Mesendoderm (in vitro differentiated cells): ENCODE results near the gene CDKN2AIPNL.

Source experiments
- DNase-seq: peaks from one replicate; pipeline ENCODE4 v3.0.0; 2013
- H2AK5ac ChIP-seq: 2 replicates; pipeline ENCODE4 v1.6.1; 2013; ENCODE audit warnings: low read length, inconsistent platforms
- H2BK120ac ChIP-seq: 2 replicates; pipeline ENCODE4 v1.6.1; 2013; ENCODE audit warnings: low read depth, mild to moderate bottlenecking, low read length, moderate library complexity, mixed read lengths
- H2BK15ac ChIP-seq: replicated peaks from 2 replicates; pipeline ENCODE4 v1.6.1; 2013; ENCODE audit warnings: low read depth, mild to moderate bottlenecking, moderate library complexity
- H2BK5ac ChIP-seq: 2 replicates; pipeline ENCODE4 v1.6.1; 2013; ENCODE audit warnings: low read length, inconsistent platforms
- H3K18ac ChIP-seq: 2 replicates; pipeline ENCODE4 v1.6.1; 2013; ENCODE audit warnings: mild to moderate bottlenecking, low read length, mixed read lengths
- H3K23ac ChIP-seq: one replicate; pipeline ENCODE4 v1.6.1; 2013; ENCODE audit warnings: low read length
- H3K27ac ChIP-seq: 2 replicates; pipeline ENCODE4 v1.5.1; 2013; ENCODE audit warnings: low read depth, mild to moderate bottlenecking, inconsistent platforms, low read length, moderate library complexity
- H3K27me3 ChIP-seq: 2 replicates; pipeline ENCODE4 v1.6.1; 2013; ENCODE audit warnings: low read length, control low read depth, mild to moderate bottlenecking, inconsistent platforms; ENCODE audit not compliant: insufficient read depth, poor library complexity
- H3K36me3 ChIP-seq: 2 replicates; pipeline ENCODE4 v1.6.1; 2013; ENCODE audit warnings: low read length, inconsistent platforms; ENCODE audit not compliant: control insufficient read depth, insufficient read depth
- H3K4ac ChIP-seq: one replicate; pipeline ENCODE4 v1.6.1; 2013; ENCODE audit warnings: low read depth, mild to moderate bottlenecking, low read length, moderate library complexity
- H3K4me1 ChIP-seq: 2 replicates; pipeline ENCODE4 v1.6.1; 2013; ENCODE audit warnings: low read depth, low read length, inconsistent platforms; ENCODE audit not compliant: control insufficient read depth
- H3K4me2 ChIP-seq: 2 replicates; pipeline ENCODE4 v1.6.1; 2013; ENCODE audit warnings: low read length
- H3K4me3 ChIP-seq: 2 replicates; pipeline ENCODE4 v1.5.1; 2013; ENCODE audit warnings: mild to moderate bottlenecking, low read length
- H3K56ac ChIP-seq: one replicate; pipeline ENCODE4 v1.6.1; 2013; ENCODE audit warnings: low read length
- H3K79me1 ChIP-seq: 2 replicates; pipeline ENCODE4 v1.6.1; 2013; ENCODE audit warnings: low read length, inconsistent platforms
- H3K79me2 ChIP-seq: 2 replicates; pipeline ENCODE4 v1.6.1; 2013; ENCODE audit warnings: mild to moderate bottlenecking, low read length; ENCODE audit not compliant: control insufficient read depth, insufficient read depth
- H3K9ac ChIP-seq: 2 replicates; pipeline ENCODE4 v1.6.1; 2013; ENCODE audit warnings: low read length, inconsistent platforms
- H4K5ac ChIP-seq: one replicate; pipeline ENCODE4 v1.6.1; 2013; ENCODE audit warnings: low read length
- H4K8ac ChIP-seq: one replicate; pipeline ENCODE4 v1.6.1; 2013; ENCODE audit warnings: low read depth, mild to moderate bottlenecking, control low read depth, low read length, moderate library complexity
- WGBS: extraction: QIAGEN DNeasy Blood & Tissue Kit; methylation state at CpG from one replicate; pipeline ENCODE4 v1.1.7; 2013; ENCODE audit warnings: low lambda C conversion rate, missing lambda C conversion rate; ENCODE audit not compliant: insufficient coverage; ENCODE audit errors: extremely low coverage; 5-methylcytosine and 5-hydroxymethylcytosine counted together

The CDKN2AIPNL gene

GRCh38 chr5:134437340-134437846 lies 25.7 kb upstream of the CDKN2AIPNL start:
- Histone ChIP-seq H4K5ac (no peak overlapping the region), H3K56ac (no peak overlapping the region), H3K79me1 (no peaks in the 10 kb centered on the region), H3K27me3 (no peaks in the 10 kb centered on the region), H3K18ac (no peak overlapping the region), H3K27ac (no peak overlapping the region), H3K23ac (no peak overlapping the region), H3K4me1 (no peaks in the 10 kb centered on the region), H4K8ac (no peak overlapping the region), H3K36me3 (no peaks in the 10 kb centered on the region), H3K4ac (no peak overlapping the region), H3K4me2 (no peak overlapping the region), H2BK5ac (no peak overlapping the region), H3K79me2 (no peaks in the 10 kb centered on the region), H2BK120ac (no peak overlapping the region), H2BK15ac (no peak overlapping the region), H2AK5ac (no peak overlapping the region), H3K4me3 (no peak overlapping the region), H3K9ac (no peak overlapping the region)
- no CpG with 5 or more reads among the region's 4 CpGs for WGBS
- DNase-seq = no peak

- DNase-seq = peak; percentile 34
- Histone ChIP-seq H3K18ac (no peak overlapping the region), H2BK120ac (no peak overlapping the region), H3K4ac (no peak overlapping the region), H2BK5ac (no peak overlapping the region), H3K4me2 (no peak overlapping the region), H3K9ac (no peak overlapping the region), H3K56ac (no peak overlapping the region), H3K4me3 (no peak overlapping the region), H3K4me1 (no peaks in the 10 kb centered on the region), H3K27me3 (no peaks in the 10 kb centered on the region), H2AK5ac (no peak overlapping the region), H3K36me3 (no peaks in the 10 kb centered on the region), H4K8ac (no peak overlapping the region), H3K79me2 (no peaks in the 10 kb centered on the region), H4K5ac (no peak overlapping the region), H3K27ac (no peak overlapping the region), H2BK15ac (no peak overlapping the region), H3K23ac (no peak overlapping the region), H3K79me1 (no peaks in the 10 kb centered on the region)
- no CpG with 5 or more reads among the region's 20 CpGs for WGBS
Observed at GRCh38 chr5:134436523-134437339, 25.1 kb upstream of the CDKN2AIPNL start.

GRCh38 chr5:134435560-134435959 lies 23.9 kb upstream of the CDKN2AIPNL start:
- Histone ChIP-seq H2BK15ac (no peak overlapping the region), H3K36me3 (no peaks in the 10 kb centered on the region), H3K4me1 (no peaks in the 10 kb centered on the region), H3K4ac (no peak overlapping the region), H2BK5ac (no peak overlapping the region), H3K56ac (no peak overlapping the region), H4K5ac (no peak overlapping the region), H3K79me1 (no peaks in the 10 kb centered on the region), H3K27ac (no peak overlapping the region), H4K8ac (no peak overlapping the region), H3K4me3 (no peak overlapping the region), H3K18ac (no peak overlapping the region), H3K4me2 (no peak overlapping the region), H3K9ac (no peak overlapping the region), H2BK120ac (no peak overlapping the region), H2AK5ac (no peak overlapping the region), H3K23ac (no peak overlapping the region), H3K27me3 (no peaks in the 10 kb centered on the region), H3K79me2 (no peaks in the 10 kb centered on the region)
- no CpG with 5 or more reads among the region's 2 CpGs for WGBS
- DNase-seq = peak; percentile 45

GRCh38 chr5:134432677-134433359 lies 21.1 kb upstream of the CDKN2AIPNL start:
- no peak overlapping the region for H3K18ac ChIP-seq
- no peak overlapping the region for H3K27ac ChIP-seq
- no peak overlapping the region for H3K4me2 ChIP-seq
- no peaks in the 10 kb centered on the region for H3K27me3 ChIP-seq
- H3K36me3 ChIP-seq = no peaks in the 10 kb centered on the region
- H3K79me2 ChIP-seq = no peaks in the 10 kb centered on the region
- no peak overlapping the region for H3K4ac ChIP-seq
- no peak overlapping the region for H3K9ac ChIP-seq
- peak overlapping the region; percentile 27 for H3K56ac ChIP-seq
- no peak overlapping the region for H2AK5ac ChIP-seq
- no peak overlapping the region for H2BK5ac ChIP-seq
- H3K4me3 ChIP-seq = no peak overlapping the region
- no peak overlapping the region for H2BK120ac ChIP-seq
- H3K23ac ChIP-seq = no peak overlapping the region
- peak; percentile 73 for DNase-seq
- H3K4me1 ChIP-seq = peaks cover 8% of the 10 kb centered on the region
- no peaks in the 10 kb centered on the region for H3K79me1 ChIP-seq
- no CpG with 5 or more reads among the region's 14 CpGs for WGBS
- H2BK15ac ChIP-seq = no peak overlapping the region
- no peak overlapping the region for H4K8ac ChIP-seq
- H4K5ac ChIP-seq = no peak overlapping the region

- Histone ChIP-seq H2BK120ac (no peak overlapping the region), H2BK5ac (no peak overlapping the region), H3K9ac (no peak overlapping the region), H3K56ac (no peak overlapping the region), H3K27ac (no peak overlapping the region), H3K79me2 (no peaks in the 10 kb centered on the region), H3K79me1 (no peaks in the 10 kb centered on the region), H2AK5ac (no peak overlapping the region), H3K36me3 (no peaks in the 10 kb centered on the region), H3K4me2 (no peak overlapping the region), H4K8ac (no peak overlapping the region), H3K18ac (no peak overlapping the region), H2BK15ac (no peak overlapping the region), H3K4me3 (no peak overlapping the region), H4K5ac (no peak overlapping the region), H3K4me1 (peaks cover 8% of the 10 kb centered on the region), H3K27me3 (no peaks in the 10 kb centered on the region), H3K4ac (no peak overlapping the region), H3K23ac (no peak overlapping the region)
- no CpG with 5 or more reads among the region's 4 CpGs for WGBS
- no peak for DNase-seq
Observed at GRCh38 chr5:134432174-134432573, 20.5 kb upstream of the CDKN2AIPNL start.
